Measurements from ENCODE around the gene KTI12. TPM values are rescaled to one million over a fixed set of nuclear protein-coding genes. Genes with fewer than 3 reads are reported as not detected.
A peak's percentile ranks its signal among the peaks of the same experiment; 100 is the strongest.

Gene KTI12
- total and polyA plus RNA-seq, 2 donors (not counting 3 experiments of a cell fraction or from before 2014, with no cell fraction given), result 10.0 to 12.7 TPM

- intact Hi-C loops (cut with micrococcal nuclease), result loop anchor here (2.0 to 5.0 kb wide), 2 partner anchors 160 to 311 kb away; partner anchors contain the start of gene CC2D1B
These were observed 22.7 kb upstream of the KTI12 start, which contains the start of gene BTF3L4 for GRCh38 chr1:52056163-52056936. Gene BTF3L4, plus strand, starts transcription at chr1:52056295. Its CDS starts 3,553 bp downstream, at chr1:52059848.

GRCh38 chr1:52055866-52056162 lies 22.2 kb upstream of the KTI12 start:
- Histone ChIP-seq H3K27me3 (ENCODE audit: control insufficient read depth in 2 of 2, insufficient read depth in 2 of 2, low read length in 2 of 2) (no peaks in the 10 kb centered on the region), H4K20me1 (replicated peaks; ENCODE audit: control insufficient read depth, extremely low read depth, insufficient read depth, low read length) (no peaks in the 10 kb centered on the region), H3K79me2 (ENCODE audit: control insufficient read depth, insufficient read depth, low read length) (peaks cover 47% of the 10 kb centered on the region), H3K9me1 (replicated peaks; ENCODE audit: control insufficient read depth, extremely low read depth, insufficient read depth, low read length) (no peaks in the 10 kb centered on the region), H3K4me2 (ENCODE audit: insufficient read depth, low read length) (peak overlapping the region; percentile 97), H3K9ac (replicated peaks; ENCODE audit: extremely low read depth, insufficient read depth, low read length) (peak overlapping the region; percentile 86), H3K36me3 (ENCODE audit: control insufficient read depth in 2 of 2, extremely low read depth in 1 of 2, insufficient read depth in 2 of 2, low read length in 2 of 2) (peaks cover 4 to 8% of the 10 kb centered on the region in 2 experiments), H3K9me3 (replicated peaks; ENCODE audit: control insufficient read depth, insufficient read depth, low read length) (no peaks in the 10 kb centered on the region), H3K27ac (ENCODE audit: insufficient read depth, low read depth, low read length) (peak overlapping the region; percentile 75), H2AFZ (ENCODE audit: low read depth, low read length) (peak overlapping the region; percentile 71), H3K4me1 (ENCODE audit: control insufficient read depth, extremely low read depth, insufficient read depth, low read length) (peaks cover 24% of the 10 kb centered on the region), H3K4me3 (replicated peaks in 1 of 3; ENCODE audit: insufficient read depth in 1 of 3, low read depth in 1 of 3, low read length in 3 of 3) (peak overlapping the region; percentile 62 to 93 (median 92))
- no peak for FAIRE-seq
- ChIA-PET POLR2A (interaction anchor here (1.4 to 1.5 kb wide), 2 partner anchors 23 to 29 kb away, joined by 3 to 4 read pairs; partner anchors contain the start of gene KTI12), CTCF (no interaction called here)
- DNase-seq (ENCODE audit: low read depth, low spot score), result no peak
- no peak for TF ChIP-seq POLR2A (IDR thresholded peaks at IDR 0.05; ENCODE audit: low read depth, low read length)
- TF ChIP-seq, protein P1, sequence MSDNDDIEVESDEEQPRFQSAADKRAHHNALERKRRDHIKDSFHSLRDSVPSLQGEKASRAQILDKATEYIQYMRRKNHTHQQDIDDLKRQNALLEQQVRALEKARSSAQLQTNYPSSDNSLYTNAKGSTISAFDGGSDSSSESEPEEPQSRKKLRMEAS (IDR thresholded peaks at IDR 0.05; ENCODE audit: insufficient read depth, insufficient read length), result no peak
- no peak for TF ChIP-seq POLR2AphosphoS5 (IDR thresholded peaks at IDR 0.05; ENCODE audit: insufficient read depth, low read depth, low read length)
- no peak for TF ChIP-seq EZH2 (IDR thresholded peaks at IDR 0.05; ENCODE audit: borderline replicate concordance, low read depth, low read length, severe bottlenecking)
- TF ChIP-seq FOS (IDR thresholded peaks at IDR 0.05; ENCODE audit: borderline replicate concordance, insufficient read depth, low read length), result no peak
- no peak for TF ChIP-seq MYC (IDR thresholded peaks at IDR 0.05; ENCODE audit: low read depth, low read length)
- TF ChIP-seq, protein P2, sequence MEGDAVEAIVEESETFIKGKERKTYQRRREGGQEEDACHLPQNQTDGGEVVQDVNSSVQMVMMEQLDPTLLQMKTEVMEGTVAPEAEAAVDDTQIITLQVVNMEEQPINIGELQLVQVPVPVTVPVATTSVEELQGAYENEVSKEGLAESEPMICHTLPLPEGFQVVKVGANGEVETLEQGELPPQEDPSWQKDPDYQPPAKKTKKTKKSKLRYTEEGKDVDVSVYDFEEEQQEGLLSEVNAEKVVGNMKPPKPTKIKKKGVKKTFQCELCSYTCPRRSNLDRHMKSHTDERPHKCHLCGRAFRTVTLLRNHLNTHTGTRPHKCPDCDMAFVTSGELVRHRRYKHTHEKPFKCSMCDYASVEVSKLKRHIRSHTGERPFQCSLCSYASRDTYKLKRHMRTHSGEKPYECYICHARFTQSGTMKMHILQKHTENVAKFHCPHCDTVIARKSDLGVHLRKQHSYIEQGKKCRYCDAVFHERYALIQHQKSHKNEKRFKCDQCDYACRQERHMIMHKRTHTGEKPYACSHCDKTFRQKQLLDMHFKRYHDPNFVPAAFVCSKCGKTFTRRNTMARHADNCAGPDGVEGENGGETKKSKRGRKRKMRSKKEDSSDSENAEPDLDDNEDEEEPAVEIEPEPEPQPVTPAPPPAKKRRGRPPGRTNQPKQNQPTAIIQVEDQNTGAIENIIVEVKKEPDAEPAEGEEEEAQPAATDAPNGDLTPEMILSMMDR (IDR thresholded peaks at IDR 0.05; ENCODE audit: extremely low read depth in 1 of 2, insufficient read depth in 1 of 2, low read depth in 1 of 2, low read length in 2 of 2), result no peak
- no peak for TF ChIP-seq JUN (IDR thresholded peaks at IDR 0.05; ENCODE audit: borderline replicate concordance, insufficient read depth, insufficient read length, low read depth)
- TF ChIP-seq GATA2 (IDR thresholded peaks at IDR 0.05; ENCODE audit: insufficient read depth, insufficient read length, low read depth, low read length), result no peak
- BruUV-seq (replicated peaks), result no TSS peak
- intact Hi-C loops (cut with micrococcal nuclease) (loop anchor here (1.0 to 5.0 kb wide), 3 partner anchors 23 to 311 kb away; partner anchors contain the start of genes CC2D1B and KTI12), dilution Hi-C loops (cut with MboI; ENCODE audit: extremely low pct_ligation_motif_present, low sequenced_read_pairs) (no loop called here)

More at GRCh38 chr1:52056163-52056936, 22.7 kb upstream of the KTI12 start, which contains the start of gene BTF3L4:
- Histone ChIP-seq H3K36me3 (ENCODE audit: control insufficient read depth in 2 of 2, extremely low read depth in 1 of 2, insufficient read depth in 2 of 2, low read length in 2 of 2) (peaks cover 8 to 10% of the 10 kb centered on the region in 2 experiments), H3K9ac (replicated peaks; ENCODE audit: extremely low read depth, insufficient read depth, low read length) (peak within 1 kb of the TSS; percentile 86), H3K27ac (ENCODE audit: insufficient read depth, low read depth, low read length) (peak within 1 kb of the TSS; percentile 75), H3K9me1 (replicated peaks; ENCODE audit: control insufficient read depth, extremely low read depth, insufficient read depth, low read length) (no peaks in the 10 kb centered on the region), H3K9me3 (replicated peaks; ENCODE audit: control insufficient read depth, insufficient read depth, low read length) (no peaks in the 10 kb centered on the region), H4K20me1 (replicated peaks; ENCODE audit: control insufficient read depth, extremely low read depth, insufficient read depth, low read length) (no peaks in the 10 kb centered on the region), H3K79me2 (ENCODE audit: control insufficient read depth, insufficient read depth, low read length) (peaks cover 51% of the 10 kb centered on the region), H2AFZ (ENCODE audit: low read depth, low read length) (peak within 1 kb of the TSS; percentile 71), H3K4me2 (ENCODE audit: insufficient read depth, low read length) (peak within 1 kb of the TSS; percentile 98), H3K4me1 (ENCODE audit: control insufficient read depth, extremely low read depth, insufficient read depth, low read length) (peaks cover 24% of the 10 kb centered on the region), H3K27me3 (ENCODE audit: control insufficient read depth in 2 of 2, insufficient read depth in 2 of 2, low read length in 2 of 2) (no peaks in the 10 kb centered on the region), H3K4me3 (replicated peaks in 1 of 3; ENCODE audit: insufficient read depth in 1 of 3, low read depth in 1 of 3, low read length in 3 of 3) (peak within 1 kb of the TSS; percentile 62 to 93 (median 92))
- TF ChIP-seq, protein P1 (IDR thresholded peaks at IDR 0.05; ENCODE audit: insufficient read depth, insufficient read length), result peak; percentile 33
- no peak for TF ChIP-seq EZH2 (IDR thresholded peaks at IDR 0.05; ENCODE audit: borderline replicate concordance, low read depth, low read length, severe bottlenecking)
- peak; percentile 70 for TF ChIP-seq POLR2AphosphoS5 (IDR thresholded peaks at IDR 0.05; ENCODE audit: insufficient read depth, low read depth, low read length)
- peak; percentile 52 for TF ChIP-seq POLR2A (IDR thresholded peaks at IDR 0.05; ENCODE audit: low read depth, low read length)
- DNase-seq (ENCODE audit: low read depth, low spot score), result peak; percentile 89
- POLR2A ChIA-PET, result interaction anchor here (1.4 to 1.5 kb wide), 2 partner anchors 23 to 29 kb away, joined by 3 to 4 read pairs; partner anchors contain the start of gene KTI12
- peak; percentile 90 for FAIRE-seq
- CTCF ChIA-PET, result no interaction called here
- dilution Hi-C loops (cut with MboI; ENCODE audit: extremely low pct_ligation_motif_present, low sequenced_read_pairs), result no loop called here
- no TSS peak for BruUV-seq (replicated peaks)
